Activated naive CD4-positive, alpha-beta T cell treated with anti-CD3 and anti-CD28 coated beads for 36 hours (primary cell): ENCODE measurements around the gene SMYD2. TPM values are rescaled to one million over a fixed set of nuclear protein-coding genes. Genes with fewer than 3 reads are reported as not detected.
A peak's percentile ranks its signal among the peaks of the same experiment; 100 is the strongest.
"Not testable (repeated sequence)": the region's sequence is repeated elsewhere in the genome, so short reads cannot be mapped to it uniquely, and the experiment has no call there.

Source experiments
- CTCF ChIA-PET: fragments of 350-600 bp; sonication (Branson Sonifier 250); formaldehyde crosslinking; loops from one replicate; lab custom pipeline; 2021; ENCODE audit warnings: antibody characterized with exemption; lab: Charles Lee
- DNase-seq: peaks from one replicate; pipeline ENCODE4 v3.0.0-alpha.2; 2020
- H3K27ac Mint-ChIP-seq: one replicate; pipeline ENCODE4 v1.8.0; 2021; ENCODE audit warnings: mild to moderate bottlenecking, mixed read lengths
- H3K27me3 Mint-ChIP-seq: one replicate; pipeline ENCODE4 v1.8.0; 2021; ENCODE audit warnings: low read depth, mixed read lengths
- H3K36me3 Mint-ChIP-seq: one replicate; pipeline ENCODE4 v1.8.0; 2021; ENCODE audit warnings: low read depth, mixed read lengths
- H3K4me1 Mint-ChIP-seq: one replicate; pipeline ENCODE4 v1.8.0; 2021; ENCODE audit warnings: low read depth, mixed read lengths
- H3K4me3 Mint-ChIP-seq: one replicate; pipeline ENCODE4 v1.8.0; 2021; ENCODE audit warnings: mild to moderate bottlenecking, moderate library complexity, mixed read lengths
- H3K9me3 Mint-ChIP-seq: one replicate; pipeline ENCODE4 v1.8.0; 2021; ENCODE audit warnings: mixed read lengths
- intact Hi-C: fragments of 100-400 bp; cut with micrococcal nuclease; formaldehyde crosslinking; loops from one replicate; pipeline ENCODE4 v1.15.1; 2023
- total RNA-seq, 2 experiments: library from RNA; stranded (reverse); gene quantifications; one replicate each; pipeline ENCODE4 v1.2.3, GENCODE V29; 2021

SMYD2 gene
- total RNA-seq, 2 experiments from 2014 or later: 33.4 to 38.4 TPM

DNA sequence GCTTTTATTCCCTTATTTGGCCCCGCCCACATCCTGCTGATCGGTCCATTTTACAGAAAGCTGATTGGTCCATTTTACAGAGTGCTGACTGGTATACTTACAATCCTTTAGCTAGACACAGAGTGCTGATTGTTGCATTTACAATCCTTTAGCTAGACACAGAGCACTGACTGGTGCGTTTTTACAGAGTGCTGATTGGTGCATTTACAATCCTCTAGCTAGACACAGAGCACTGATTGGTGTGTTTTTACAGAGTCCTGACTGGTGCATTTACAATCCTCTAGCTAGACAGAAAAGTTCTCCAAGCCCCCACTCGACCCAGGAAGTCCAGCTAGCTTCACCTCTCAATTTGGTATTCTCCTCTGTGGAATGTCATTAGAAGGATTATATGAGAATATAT lies 5.3 kb upstream of the SMYD2 start:
- H3K9me3 Mint-ChIP-seq, H3K27ac Mint-ChIP-seq, H3K36me3 Mint-ChIP-seq, H3K27me3 Mint-ChIP-seq, DNase-seq, intact Hi-C loops, H3K4me3 Mint-ChIP-seq: not testable (repeated sequence)
- peaks cover 13% of the 10 kb centered on the region for H3K4me1 Mint-ChIP-seq
- CTCF ChIA-PET: interaction anchor here (0.7 to 3.0 kb wide), 7 partner anchors 9 to 399 kb away, joined by 3 to 25 read pairs (median 4); no protein-coding TSS in a partner anchor

DNA sequence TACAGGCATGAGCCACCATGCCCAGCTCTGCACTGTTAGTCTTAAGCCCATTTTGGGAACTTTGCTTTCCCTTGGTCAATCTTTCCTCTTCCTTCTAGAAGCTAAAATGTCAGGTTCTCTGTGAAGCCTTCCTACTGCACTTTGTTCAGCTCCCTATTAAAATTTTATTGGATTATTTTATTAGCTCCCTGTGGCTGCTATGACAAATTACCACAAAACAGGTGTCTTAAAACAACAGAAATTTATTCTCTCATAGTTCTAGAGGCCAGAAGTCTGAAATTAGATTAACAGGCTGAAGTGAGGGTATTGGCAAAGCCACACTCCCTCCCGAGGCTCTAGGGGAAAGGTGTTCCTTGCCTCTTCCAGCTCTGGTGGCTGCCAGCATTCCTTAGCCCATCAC lies 4.2 kb upstream of the SMYD2 start:
- H3K4me1 Mint-ChIP-seq: peaks cover 14% of the 10 kb centered on the region
- no peak for DNase-seq
- CTCF ChIA-PET: interaction anchor here (0.8 to 3.0 kb wide), 2 partner anchors 15 to 54 kb away, joined by 3 to 25 read pairs; no protein-coding TSS in a partner anchor
- no peak overlapping the region for H3K27ac Mint-ChIP-seq
- intact Hi-C loops: no loop called here
- H3K36me3 Mint-ChIP-seq: no peaks in the 10 kb centered on the region
- H3K9me3 Mint-ChIP-seq: peaks cover 7% of the 10 kb centered on the region
- no peak overlapping the region for H3K4me3 Mint-ChIP-seq
- no peaks in the 10 kb centered on the region for H3K27me3 Mint-ChIP-seq

DNA sequence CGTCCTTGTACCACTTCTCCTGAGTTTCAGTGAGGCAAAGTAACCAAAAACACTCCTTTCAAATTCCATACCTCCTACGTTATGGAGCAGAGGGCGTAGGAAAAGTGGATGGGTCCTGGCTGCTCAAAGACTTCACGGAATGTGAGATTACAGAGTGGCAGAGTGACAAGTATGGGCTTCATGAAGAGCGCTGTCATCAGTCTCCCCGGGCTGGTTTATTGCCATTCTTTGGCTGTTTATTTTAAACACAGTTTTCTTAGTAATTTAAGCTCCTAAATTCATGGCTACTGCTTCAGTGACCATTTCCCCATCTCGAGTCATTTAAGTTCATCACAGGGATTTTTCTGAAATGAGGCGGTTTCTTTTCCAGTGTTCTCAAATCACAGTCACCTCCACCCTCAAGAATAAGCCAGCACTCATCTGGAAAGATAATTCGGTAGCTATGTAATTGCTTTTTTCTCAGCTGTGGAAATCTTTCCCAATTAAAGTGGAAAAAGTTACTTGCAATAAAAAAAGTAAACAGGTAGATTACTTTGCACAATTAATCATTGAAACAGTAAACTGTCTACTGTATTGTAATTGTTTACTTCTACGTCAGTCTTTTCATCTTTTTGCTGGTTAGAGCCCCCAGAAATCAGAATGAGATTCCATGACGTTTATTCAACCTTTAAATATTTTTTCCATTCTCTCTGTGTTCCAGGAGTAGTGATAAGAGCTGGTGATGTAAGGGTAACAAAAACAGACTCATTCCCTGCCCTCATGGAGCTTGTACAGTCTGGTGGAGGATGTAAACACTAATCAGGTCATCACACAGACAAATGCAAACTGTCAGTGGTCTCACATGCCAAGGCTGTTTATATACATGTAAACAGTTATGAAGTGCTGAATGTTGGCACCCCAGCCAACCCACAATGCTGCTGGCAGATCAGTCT lies 3.0 kb upstream of the SMYD2 start:
- Mint-ChIP-seq H3K27me3 (no peaks in the 10 kb centered on the region), H3K27ac (no peak overlapping the region), H3K36me3 (no peaks in the 10 kb centered on the region), H3K4me1 (peaks cover 20% of the 10 kb centered on the region), H3K9me3 (peaks cover 7% of the 10 kb centered on the region), H3K4me3 (no peak overlapping the region)
- intact Hi-C loops: loop anchor here (2.0 kb wide), 1 partner anchor 517 kb away; no protein-coding TSS in a partner anchor
- DNase-seq: no peak
- CTCF ChIA-PET: interaction anchor here (1.1 to 3.5 kb wide), 5 partner anchors 16 to 64 kb away, joined by 3 to 13 read pairs (median 4); no protein-coding TSS in a partner anchor

DNA sequence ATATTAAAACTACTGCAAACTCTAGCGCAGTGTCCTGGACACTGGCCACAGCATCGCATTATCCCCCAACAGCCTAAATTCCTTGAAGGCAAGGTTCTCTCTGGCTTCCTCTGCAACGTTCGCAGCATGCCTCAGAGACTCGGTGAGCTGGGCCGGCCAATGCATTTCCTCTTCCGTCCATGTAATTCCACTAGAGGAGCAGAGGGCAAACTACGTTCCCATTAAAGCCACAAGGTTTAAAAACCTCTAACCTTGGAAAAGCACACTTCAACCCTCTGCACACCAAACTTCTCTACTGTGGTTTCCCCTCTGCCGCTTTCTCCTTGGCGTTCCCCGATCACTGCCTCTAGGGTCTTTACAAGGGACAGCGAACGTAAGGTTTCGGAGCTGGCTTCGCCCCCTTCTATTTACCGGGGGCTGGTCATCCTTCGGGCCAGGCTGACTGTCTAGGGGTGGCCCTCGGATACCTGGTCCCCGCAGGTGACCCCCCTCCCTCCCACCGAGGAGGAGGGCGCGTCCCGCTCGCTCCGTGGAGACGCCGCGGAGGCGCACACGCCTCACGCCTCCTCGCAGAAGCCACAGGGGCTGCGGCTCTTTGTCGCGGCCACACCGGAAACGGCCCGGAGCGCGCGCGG lies 456 bp upstream of the SMYD2 start:
- peak; percentile 34 for DNase-seq
- H3K4me1 Mint-ChIP-seq: peaks cover 34% of the 10 kb centered on the region
- CTCF ChIA-PET: interaction anchor here (1.3 to 3.5 kb wide), 2 partner anchors 19 to 52 kb away, joined by 7 to 9 read pairs; no protein-coding TSS in a partner anchor

DNA sequence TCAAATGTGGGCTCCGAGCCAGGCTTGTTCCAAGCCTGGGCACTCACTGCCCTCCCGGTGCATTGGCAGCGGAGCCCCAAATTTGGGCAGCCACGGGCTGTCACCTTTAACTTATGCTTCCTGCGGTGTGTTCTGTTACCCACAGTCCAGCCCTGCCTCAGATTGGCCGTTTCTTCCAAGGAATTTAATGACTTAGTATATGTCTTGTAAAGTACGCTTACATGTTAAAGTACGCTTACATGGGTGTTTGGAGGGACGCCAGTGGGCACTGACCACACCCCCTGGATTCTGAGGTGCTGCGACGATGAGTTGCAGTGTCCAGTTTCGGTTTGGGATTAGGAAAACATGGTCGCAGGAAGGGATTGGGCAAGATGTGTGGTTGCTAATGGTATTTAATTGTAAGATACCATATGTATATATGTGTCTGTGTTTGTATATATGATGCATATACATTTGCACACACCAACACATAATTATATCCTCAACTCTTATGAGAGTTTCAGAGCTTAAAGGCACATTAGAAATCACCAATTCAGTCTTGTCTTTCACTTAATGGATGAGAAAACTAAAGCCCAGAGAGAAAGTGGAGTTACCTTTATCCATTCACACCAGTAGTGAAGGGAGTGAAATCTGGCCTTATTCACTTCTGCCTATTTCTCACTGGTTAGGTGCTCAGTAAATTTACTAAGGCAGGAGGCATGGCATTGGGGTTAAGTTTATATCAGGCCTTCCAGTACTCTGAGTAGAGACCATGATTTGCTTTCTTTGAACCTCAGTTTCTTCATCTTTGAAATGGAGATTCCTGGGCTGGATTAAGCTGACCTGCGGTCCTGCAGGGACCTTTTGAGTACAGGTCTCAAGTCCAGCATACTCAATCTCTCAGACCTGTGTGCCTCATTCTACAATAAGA lies 1.0 kb downstream of the SMYD2 start:
- peak overlapping the region; percentile 74 for H3K27ac Mint-ChIP-seq
- peak overlapping the region; percentile 87 for H3K4me3 Mint-ChIP-seq
- peaks cover 40% of the 10 kb centered on the region for H3K4me1 Mint-ChIP-seq
- H3K36me3 Mint-ChIP-seq: peaks cover 2% of the 10 kb centered on the region
- no peak for DNase-seq
- H3K9me3 Mint-ChIP-seq: no peaks in the 10 kb centered on the region
- intact Hi-C loops: loop anchor here (1.0 to 10.0 kb wide), 5 partner anchors 21 to 321 kb away; partner anchors contain the start of genes CENPF and PROX1
- CTCF ChIA-PET: interaction anchor here (0.8 to 1.2 kb wide), 2 partner anchors 21 to 50 kb away, joined by 4 to 5 read pairs; no protein-coding TSS in a partner anchor
- H3K27me3 Mint-ChIP-seq: no peaks in the 10 kb centered on the region

More for the DNA sequence above, 456 bp upstream of the SMYD2 start:
- H3K9me3 Mint-ChIP-seq: no peaks in the 10 kb centered on the region
- no peaks in the 10 kb centered on the region for H3K27me3 Mint-ChIP-seq
- peak overlapping the region; percentile 64 for H3K4me3 Mint-ChIP-seq
- no peak overlapping the region for H3K27ac Mint-ChIP-seq
- intact Hi-C loops: loop anchor here (1.0 to 10.0 kb wide), 2 partner anchors 8 to 296 kb away; partner anchors contain the start of gene PROX1
- no peaks in the 10 kb centered on the region for H3K36me3 Mint-ChIP-seq

DNA sequence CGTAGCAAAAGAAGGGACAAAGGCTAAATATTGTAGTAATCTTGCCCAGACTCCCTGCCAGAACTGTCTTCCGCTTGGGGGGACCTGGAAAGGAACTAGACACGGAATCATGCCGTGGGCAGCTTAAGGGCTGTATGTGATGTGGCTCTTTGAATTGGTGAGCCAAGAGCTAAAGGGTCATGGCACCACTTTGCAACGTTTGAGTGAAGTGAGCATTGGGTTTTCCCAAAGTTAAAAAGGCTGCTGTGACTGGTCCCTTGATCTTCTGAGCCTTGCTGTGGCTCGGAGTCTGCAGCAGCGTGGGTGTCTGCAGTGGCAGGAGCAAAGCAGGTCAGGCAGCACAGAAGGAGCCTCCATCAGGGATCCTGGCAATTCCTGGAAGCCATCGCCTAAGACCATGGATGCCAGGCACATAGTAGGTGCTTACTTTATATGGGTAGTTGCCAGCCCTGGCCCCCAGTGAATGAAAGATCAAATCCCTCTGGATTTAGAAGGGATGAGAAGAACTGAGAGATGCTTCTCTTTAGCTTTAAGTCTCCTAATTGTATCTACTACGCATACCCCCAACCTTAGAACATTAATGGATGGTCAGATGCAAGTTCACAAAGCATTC lies 1.8 kb downstream of the SMYD2 start:
- Mint-ChIP-seq H3K27me3 (no peaks in the 10 kb centered on the region), H3K9me3 (no peaks in the 10 kb centered on the region), H3K4me1 (peaks cover 40% of the 10 kb centered on the region), H3K27ac (no peak overlapping the region), H3K4me3 (peak overlapping the region; percentile 87), H3K36me3 (peaks cover 2% of the 10 kb centered on the region)
- CTCF ChIA-PET: interaction anchor here (0.8 to 1.2 kb wide), 2 partner anchors 22 to 49 kb away, joined by 4 to 5 read pairs; no protein-coding TSS in a partner anchor
- peak; percentile 58 for DNase-seq
- intact Hi-C loops: loop anchor here (1.0 to 10.0 kb wide), 5 partner anchors 21 to 320 kb away; partner anchors contain the start of genes CENPF and PROX1

DNA sequence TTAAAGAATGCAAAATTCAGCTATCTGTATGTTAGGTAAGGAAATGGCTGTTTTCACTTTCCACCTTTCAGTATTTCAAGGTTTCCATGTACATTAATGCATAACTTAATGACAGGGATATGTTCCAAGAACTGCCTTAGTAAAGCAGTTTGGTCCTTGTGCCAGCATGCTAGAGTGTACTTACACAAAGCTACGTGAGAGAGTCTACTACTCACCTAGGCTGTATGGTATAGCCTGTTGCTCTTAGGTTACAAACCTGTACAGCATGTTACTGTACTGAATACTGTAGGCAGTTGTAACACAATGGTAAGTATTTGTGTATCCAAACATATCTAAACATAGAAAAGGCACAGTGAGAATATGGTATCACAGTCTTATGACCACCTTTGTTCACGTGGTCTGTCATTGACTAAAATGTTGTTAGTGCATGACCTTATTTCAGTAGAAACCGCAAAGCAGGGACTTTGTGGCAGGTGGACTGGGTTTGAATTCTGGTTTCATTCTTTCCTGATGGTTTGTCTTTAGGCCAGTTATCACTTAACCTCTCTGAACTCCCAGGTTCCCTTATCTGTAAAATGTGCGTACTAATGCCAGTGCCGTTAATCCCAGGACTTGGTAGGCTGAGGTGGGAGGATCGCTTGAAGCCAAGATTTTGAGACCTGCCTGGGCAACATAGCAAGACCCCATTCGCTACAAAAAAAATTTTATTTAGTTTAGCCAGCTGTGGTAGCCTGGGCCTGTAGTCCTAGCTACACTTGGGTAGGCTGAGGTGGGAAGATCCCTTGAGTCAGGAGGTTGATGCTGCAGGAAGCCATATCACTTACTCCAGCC lies 4.9 kb downstream of the SMYD2 start:
- Mint-ChIP-seq H3K27me3 (no peaks in the 10 kb centered on the region), H3K4me3 (no peak overlapping the region), H3K9me3 (no peaks in the 10 kb centered on the region), H3K27ac (no peak overlapping the region), H3K36me3 (peaks cover 20% of the 10 kb centered on the region), H3K4me1 (peaks cover 43% of the 10 kb centered on the region)
- CTCF ChIA-PET: interaction anchor here (0.6 to 1.7 kb wide), 2 partner anchors 24 to 47 kb away, joined by 4 to 5 read pairs; no protein-coding TSS in a partner anchor
- intact Hi-C loops: loop anchor here (10.0 kb wide), 1 partner anchor 301 kb away; the partner anchor contains the start of gene PROX1
- no peak for DNase-seq

DNA sequence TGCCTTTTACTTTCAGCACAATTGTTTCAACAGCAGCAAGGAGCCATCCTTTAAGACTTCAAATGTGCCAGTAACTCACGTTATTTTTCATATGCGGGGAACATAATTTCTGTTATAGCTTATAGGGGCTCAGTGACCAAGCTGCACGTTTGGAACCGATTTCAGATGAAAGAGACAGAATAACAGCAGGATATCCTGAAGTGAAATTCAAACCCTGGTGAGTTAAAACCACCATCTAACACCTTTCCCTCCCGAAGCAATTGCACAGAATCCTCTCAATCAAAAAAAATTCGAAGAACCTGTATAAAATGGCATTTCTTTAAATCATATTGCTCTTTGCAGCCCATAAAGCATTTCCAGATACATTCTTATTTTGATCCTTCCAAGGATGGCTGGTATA lies 6.9 kb downstream of the SMYD2 start:
- CTCF ChIA-PET: interaction anchor here (1.5 kb wide), 1 partner anchor 26 kb away, joined by 4 read pairs; no protein-coding TSS in a partner anchor
- DNase-seq: no peak
- H3K4me3 Mint-ChIP-seq: no peak overlapping the region
- H3K36me3 Mint-ChIP-seq: peaks cover 20% of the 10 kb centered on the region
- no peaks in the 10 kb centered on the region for H3K9me3 Mint-ChIP-seq
- H3K27me3 Mint-ChIP-seq: no peaks in the 10 kb centered on the region
- intact Hi-C loops: loop anchor here (10.0 kb wide), 1 partner anchor 303 kb away; the partner anchor contains the start of gene PROX1
- H3K27ac Mint-ChIP-seq: no peak overlapping the region
- peaks cover 33% of the 10 kb centered on the region for H3K4me1 Mint-ChIP-seq

DNA sequence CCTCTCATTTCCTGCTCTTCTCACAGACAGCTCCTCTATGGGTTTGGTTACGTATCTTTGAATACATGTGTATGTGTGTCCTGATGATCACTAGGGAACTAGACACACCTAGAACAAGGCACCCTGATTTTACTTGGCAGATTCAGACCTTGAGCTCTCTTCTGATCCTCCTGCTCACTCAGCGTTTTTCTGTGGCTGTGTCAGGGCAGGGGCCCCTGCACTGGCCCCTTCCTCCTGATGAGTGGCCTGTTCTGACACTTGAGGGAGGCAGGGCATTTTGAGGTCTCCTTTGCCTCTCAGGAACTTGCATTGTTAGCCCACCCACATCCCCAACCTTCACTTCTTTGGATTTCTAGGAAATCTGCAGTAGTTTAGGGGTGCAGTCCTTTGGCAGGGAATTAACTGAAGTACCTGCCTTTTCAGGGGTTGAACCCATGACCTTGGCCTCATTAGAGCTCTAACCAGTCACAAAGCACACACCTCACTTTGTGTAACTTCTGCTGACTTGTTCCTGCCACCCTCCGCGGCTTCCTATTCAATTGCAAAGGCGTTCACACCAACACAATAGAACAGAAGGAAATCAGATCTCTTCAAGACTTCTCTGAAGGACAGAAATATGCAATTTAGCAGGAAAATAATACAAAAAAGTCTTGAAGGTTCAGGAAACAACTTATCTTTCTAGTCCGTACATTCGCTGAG lies 8.8 kb downstream of the SMYD2 start:
- Mint-ChIP-seq H3K27ac (no peak overlapping the region), H3K9me3 (no peaks in the 10 kb centered on the region), H3K4me1 (peaks cover 26% of the 10 kb centered on the region), H3K27me3 (no peaks in the 10 kb centered on the region), H3K36me3 (peaks cover 20% of the 10 kb centered on the region), H3K4me3 (no peak overlapping the region)
- no peak for DNase-seq
- intact Hi-C loops: loop anchor here (10.0 kb wide), 1 partner anchor 305 kb away; the partner anchor contains the start of gene PROX1
- CTCF ChIA-PET: interaction anchor here (2.5 kb wide), 1 partner anchor 28 kb away, joined by 11 read pairs; no protein-coding TSS in a partner anchor
